ENCODE results near the gene TTC34. TPM values are rescaled to one million over a fixed set of nuclear protein-coding genes. Genes with fewer than 3 reads are reported as not detected.

TTC34 gene
- polyA plus RNA-seq, 3 donors: 0.03 to 1.00 TPM; not detected in 1

DNA sequence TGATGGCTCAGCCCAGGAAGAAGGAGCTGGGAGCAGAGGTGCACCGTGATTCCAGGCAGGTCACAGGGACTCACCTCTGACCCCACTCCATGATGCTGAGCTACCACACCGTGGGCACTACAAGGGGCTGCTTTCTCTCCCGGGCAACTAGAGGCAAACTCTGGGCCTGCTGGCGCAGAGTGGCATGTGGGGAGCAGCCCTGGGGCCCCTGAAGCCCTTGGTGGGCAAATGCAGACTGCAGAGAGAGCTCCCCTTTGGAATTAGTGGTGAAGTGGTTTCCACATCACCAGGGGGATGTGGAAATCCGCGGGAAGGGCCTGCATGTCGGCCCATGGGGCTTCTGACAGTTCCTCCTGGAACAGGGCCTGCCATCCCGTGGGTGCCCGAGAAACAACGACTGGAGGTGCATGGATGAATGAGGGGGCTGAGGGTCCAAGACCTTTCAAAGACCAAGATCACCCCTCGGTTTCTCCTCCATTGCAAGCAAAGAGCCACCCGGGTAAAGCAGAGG lies 156.8 kb downstream of the TTC34 start:
- H3K27ac Mint-ChIP-seq: no peak overlapping the region
- WGBS (ENCODE audit: insufficient coverage): 88% methylated on average over 9 of the region's 12 CpGs

GRCh38 chr1:2644171-2644570 lies 157.3 kb downstream of the TTC34 start:
- peaks cover 8% of the 10 kb centered on the region for H3K4me1 Mint-ChIP-seq
- Histone ChIP-seq H3K4me3 (replicated peaks in 1 of 3; ENCODE audit: low read depth in 2 of 3, low read length in 3 of 3) (no peak overlapping the region), H3K27me3 (ENCODE audit: control insufficient read depth in 2 of 2, insufficient read depth in 2 of 2, low read length in 2 of 2) (peaks cover 0 to 4% of the 10 kb centered on the region in 2 donors), H3K36me3 (replicated peaks in 1 of 2; ENCODE audit: control insufficient read depth in 1 of 2, insufficient read depth in 2 of 2, low read length in 2 of 2) (no peaks in the 10 kb centered on the region), H3K27ac (ENCODE audit: low read depth in 1 of 2, low read length in 2 of 2) (no peak overlapping the region), H3K4me1 (ENCODE audit: control insufficient read depth in 1 of 2, insufficient read depth in 2 of 2, low read length in 2 of 2) (peaks cover 14 to 21% of the 10 kb centered on the region in 2 donors), H4K20me1 (ENCODE audit: insufficient read depth, low read length) (no peaks in the 10 kb centered on the region), H3K9me3 (replicated peaks in 1 of 2; ENCODE audit: control insufficient read depth in 1 of 2, insufficient read depth in 1 of 2, low read length in 2 of 2) (peaks cover 35 to 36% of the 10 kb centered on the region in 2 donors), H3K9ac (ENCODE audit: insufficient read depth, low read length, poor library complexity, severe bottlenecking) (no peak overlapping the region), H3K79me2 (ENCODE audit: insufficient read depth, low read length) (no peaks in the 10 kb centered on the region), H2AFZ (ENCODE audit: insufficient read depth, low read depth, low read length, poor library complexity, severe bottlenecking) (no peak overlapping the region), H3K4me2 (replicated peaks; ENCODE audit: extremely low read depth, low read length, poor library complexity, severe bottlenecking) (no peak overlapping the region)
- H3K36me3 Mint-ChIP-seq: no peaks in the 10 kb centered on the region
- no peak for TF ChIP-seq CTCF (IDR thresholded peaks at IDR 0.05)
- intact Hi-C loops (cut with micrococcal nuclease): loop anchor here (5.0 kb wide), 3 partner anchors 57 to 117 kb away; partner anchors contain the start of genes PANK4 (in 2 of the 2) and PRXL2B (in 2 of the 2)
- H3K27me3 Mint-ChIP-seq (ENCODE audit: low read depth in 3 of 3): peaks cover 3 to 15% (median 8%) of the 10 kb centered on the region in 3 donors
- 91% methylated on average over 13 of the region's 14 CpGs for WGBS (ENCODE audit: insufficient coverage)
- H3K9me3 Mint-ChIP-seq: peaks cover 27 to 47% (median 42%) of the 10 kb centered on the region in 7 donors
- H3K27ac Mint-ChIP-seq: peak overlapping the region in 1 of 7 donors; percentile 68
- no peak overlapping the region for H3K4me3 Mint-ChIP-seq
- no peak for DNase-seq

More for the DNA sequence above, 156.8 kb downstream of the TTC34 start:
- Histone ChIP-seq H4K20me1 (ENCODE audit: insufficient read depth, low read length) (no peaks in the 10 kb centered on the region), H3K36me3 (replicated peaks in 1 of 2; ENCODE audit: control insufficient read depth in 1 of 2, insufficient read depth in 2 of 2, low read length in 2 of 2) (no peaks in the 10 kb centered on the region), H3K27ac (ENCODE audit: low read depth in 1 of 2, low read length in 2 of 2) (no peak overlapping the region), H3K9ac (ENCODE audit: insufficient read depth, low read length, poor library complexity, severe bottlenecking) (no peak overlapping the region), H3K9me3 (replicated peaks in 1 of 2; ENCODE audit: control insufficient read depth in 1 of 2, insufficient read depth in 1 of 2, low read length in 2 of 2) (peaks cover 38% of the 10 kb centered on the region in 2 donors), H2AFZ (ENCODE audit: insufficient read depth, low read depth, low read length, poor library complexity, severe bottlenecking) (no peak overlapping the region), H3K4me1 (ENCODE audit: control insufficient read depth in 1 of 2, insufficient read depth in 2 of 2, low read length in 2 of 2) (peaks cover 14 to 21% of the 10 kb centered on the region in 2 donors), H3K27me3 (ENCODE audit: control insufficient read depth in 2 of 2, insufficient read depth in 2 of 2, low read length in 2 of 2) (peaks cover 0 to 4% of the 10 kb centered on the region in 2 donors), H3K4me3 (replicated peaks in 1 of 3; ENCODE audit: low read depth in 2 of 3, low read length in 3 of 3) (no peak overlapping the region), H3K4me2 (replicated peaks; ENCODE audit: extremely low read depth, low read length, poor library complexity, severe bottlenecking) (no peak overlapping the region), H3K79me2 (ENCODE audit: insufficient read depth, low read length) (no peaks in the 10 kb centered on the region)
- Mint-ChIP-seq H3K36me3 (no peaks in the 10 kb centered on the region), H3K4me3 (no peak overlapping the region), H3K9me3 (peaks cover 27 to 46% (median 42%) of the 10 kb centered on the region in 7 donors), H3K27me3 (ENCODE audit: low read depth in 3 of 3) (peaks cover 3 to 15% (median 8%) of the 10 kb centered on the region in 3 donors), H3K4me1 (peaks cover 8% of the 10 kb centered on the region)
- TF ChIP-seq CTCF (IDR thresholded peaks at IDR 0.05): no peak
- no peak for DNase-seq
- intact Hi-C loops (cut with micrococcal nuclease): loop anchor here (5.0 kb wide), 4 partner anchors 57 to 232 kb away; partner anchors contain the start of genes PANK4 (in 2 of the 2), PRXL2B (in 2 of the 2) and PEX10 (in 1 of the 2)
